Rectal smooth muscle tissue (tissue), 1 donor: ENCODE results near the gene RNF115.
"Not testable (repeated sequence)": the region's sequence is repeated elsewhere in the genome, so short reads cannot be mapped to it uniquely, and the experiment has no call there.

Experiments used
- H3K27ac ChIP-seq: one replicate; pipeline ENCODE4 v1.7.0; 2013; ENCODE audit warnings: low read depth, low read length, inconsistent platforms
- H3K27me3 ChIP-seq: one replicate; pipeline ENCODE4 v1.7.0; 2013; ENCODE audit warnings: low read length; ENCODE audit not compliant: control insufficient read depth, insufficient read depth
- H3K36me3 ChIP-seq: one replicate; pipeline ENCODE4 v1.7.0; 2013; ENCODE audit warnings: low read length; ENCODE audit not compliant: control insufficient read depth, insufficient read depth
- H3K4me1 ChIP-seq: one replicate; pipeline ENCODE4 v1.7.0; 2013; ENCODE audit warnings: low read length; ENCODE audit not compliant: control insufficient read depth, insufficient read depth
- H3K4me3 ChIP-seq: one replicate; pipeline ENCODE4 v1.7.0; 2013; ENCODE audit warnings: low read length
- H3K9ac ChIP-seq: one replicate; pipeline ENCODE4 v1.7.0; 2013; ENCODE audit warnings: low read length

The RNF115 gene

GRCh38 chr1:145736191-145736590 lies 87.7 kb downstream of the RNF115 start:
- Histone ChIP-seq H3K36me3 (no peaks in the 10 kb centered on the region), H3K27ac (no peak overlapping the region), H3K27me3 (no peaks in the 10 kb centered on the region), H3K4me3 (no peak overlapping the region), H3K9ac (no peak overlapping the region), H3K4me1 (no peaks in the 10 kb centered on the region)

- H3K9ac ChIP-seq, result no peak overlapping the region
- no peak overlapping the region for H3K27ac ChIP-seq
- H3K27me3 ChIP-seq, result no peaks in the 10 kb centered on the region
- no peaks in the 10 kb centered on the region for H3K36me3 ChIP-seq
- H3K4me1 ChIP-seq, result no peaks in the 10 kb centered on the region
- H3K4me3 ChIP-seq, result no peak overlapping the region
These were observed 93.0 kb downstream of the RNF115 start for GRCh38 chr1:145730900-145731299.

- H3K4me1 ChIP-seq, result no peaks in the 10 kb centered on the region
- no peaks in the 10 kb centered on the region for H3K36me3 ChIP-seq
- no peak overlapping the region for H3K4me3 ChIP-seq
- no peak overlapping the region for H3K9ac ChIP-seq
- H3K27ac ChIP-seq, result no peak overlapping the region
- H3K27me3 ChIP-seq, result no peaks in the 10 kb centered on the region
These were observed 93.4 kb downstream of the RNF115 start for GRCh38 chr1:145730467-145730866.

- no peaks in the 10 kb centered on the region for H3K27me3 ChIP-seq
- no peaks in the 10 kb centered on the region for H3K36me3 ChIP-seq
- H3K9ac ChIP-seq, result no peak overlapping the region
- no peak overlapping the region for H3K27ac ChIP-seq
- H3K4me1 ChIP-seq, result no peaks in the 10 kb centered on the region
- no peak overlapping the region for H3K4me3 ChIP-seq
These were observed 94.0 kb downstream of the RNF115 start for GRCh38 chr1:145729666-145730436.

- no peaks in the 10 kb centered on the region for H3K36me3 ChIP-seq
- H3K27ac ChIP-seq, result no peak overlapping the region
- H3K9ac ChIP-seq, result no peak overlapping the region
- no peak overlapping the region for H3K4me3 ChIP-seq
- H3K27me3 ChIP-seq, result no peaks in the 10 kb centered on the region
- H3K4me1 ChIP-seq, result no peaks in the 10 kb centered on the region
These were observed 94.7 kb downstream of the RNF115 start for GRCh38 chr1:145729196-145729595.

- not testable (repeated sequence) for H3K36me3 ChIP-seq, H3K4me3 ChIP-seq, H3K4me1 ChIP-seq, H3K9ac ChIP-seq, H3K27ac ChIP-seq, H3K27me3 ChIP-seq
These were observed 97.7 kb downstream of the RNF115 start for GRCh38 chr1:145726193-145726592.

GRCh38 chr1:145720878-145721671 lies 102.8 kb downstream of the RNF115 start:
- H3K27ac ChIP-seq, result no peak overlapping the region
- H3K27me3 ChIP-seq, result no peaks in the 10 kb centered on the region
- peak overlapping the region; percentile 51 for H3K4me3 ChIP-seq
- peaks cover 5% of the 10 kb centered on the region for H3K4me1 ChIP-seq
- no peaks in the 10 kb centered on the region for H3K36me3 ChIP-seq
- H3K9ac ChIP-seq, result no peak overlapping the region

GRCh38 chr1:145720556-145720877 lies 103.4 kb downstream of the RNF115 start:
- H3K36me3 ChIP-seq, result no peaks in the 10 kb centered on the region
- no peak overlapping the region for H3K9ac ChIP-seq
- peak overlapping the region; percentile 51 for H3K4me3 ChIP-seq
- no peaks in the 10 kb centered on the region for H3K27me3 ChIP-seq
- H3K4me1 ChIP-seq, result peaks cover 5% of the 10 kb centered on the region
- H3K27ac ChIP-seq, result no peak overlapping the region

- no peak within 1 kb of the TSS for H3K27ac ChIP-seq
- H3K9ac ChIP-seq, result no peak within 1 kb of the TSS
- no peaks in the 10 kb centered on the region for H3K27me3 ChIP-seq
- H3K4me1 ChIP-seq, result peaks cover 5% of the 10 kb centered on the region
- H3K36me3 ChIP-seq, result no peaks in the 10 kb centered on the region
- H3K4me3 ChIP-seq, result no peak within 1 kb of the TSS
These were observed 104.4 kb downstream of the RNF115 start, which contains the start of gene CD160 for GRCh38 chr1:145719230-145720079. Gene CD160, plus strand, starts transcription at chr1:145719499. Its CDS starts 8,829 bp downstream, at chr1:145728328.

- H3K27me3 ChIP-seq, H3K9ac ChIP-seq, H3K4me1 ChIP-seq, H3K4me3 ChIP-seq, H3K36me3 ChIP-seq, H3K27ac ChIP-seq: not testable (repeated sequence)
These were observed 105.4 kb downstream of the RNF115 start for GRCh38 chr1:145718465-145718864.

- no peak overlapping the region for H3K9ac ChIP-seq
- no peak overlapping the region for H3K27ac ChIP-seq
- H3K4me3 ChIP-seq, result no peak overlapping the region
- H3K4me1 ChIP-seq, result peaks cover 5% of the 10 kb centered on the region
- no peaks in the 10 kb centered on the region for H3K27me3 ChIP-seq
- no peaks in the 10 kb centered on the region for H3K36me3 ChIP-seq
These were observed 106.1 kb downstream of the RNF115 start for GRCh38 chr1:145717833-145718232.

GRCh38 chr1:145716641-145717345 lies 107.1 kb downstream of the RNF115 start:
- H3K4me1 ChIP-seq, result peaks cover 5% of the 10 kb centered on the region
- no peak overlapping the region for H3K4me3 ChIP-seq
- no peaks in the 10 kb centered on the region for H3K36me3 ChIP-seq
- H3K9ac ChIP-seq, result no peak overlapping the region
- no peak overlapping the region for H3K27ac ChIP-seq
- H3K27me3 ChIP-seq, result no peaks in the 10 kb centered on the region
